Amniotic stem cell (primary cell): ENCODE measurements around the gene KMT2A.
"Not testable (repeated sequence)": the region's sequence is repeated elsewhere in the genome, so short reads cannot be mapped to it uniquely, and the experiment has no call there.

Source experiments
- DNase-seq: peaks from one replicate; lab custom pipeline; 2025; lab: John Stamatoyannopoulos, UW

The KMT2A gene

GRCh38 chr11:118435893-118436624 lies at the start of gene KMT2A:
TSS of gene KMT2A (plus strand) at chr11:118436492. CDS start at chr11:118436513, 21 bp downstream.
- DNase-seq: peak; percentile 92

- no peak for DNase-seq
These were observed 40.2 kb upstream of the KMT2A start for GRCh38 chr11:118396097-118396501.

GRCh38 chr11:118397448-118397847 lies 38.8 kb upstream of the KMT2A start:
- no peak for DNase-seq

- DNase-seq: no peak
These were observed 37.3 kb upstream of the KMT2A start for GRCh38 chr11:118398791-118399559.

- peak; percentile 83 for DNase-seq
These were observed 35.0 kb upstream of the KMT2A start, which contains the start of gene ATP5MG for GRCh38 chr11:118401151-118401879. TSS of gene ATP5MG (plus strand) at chr11:118401606. CDS start at chr11:118401666, 60 bp downstream.

- peak; percentile 68 for DNase-seq
These were observed 34.3 kb upstream of the KMT2A start for GRCh38 chr11:118401880-118402590.

GRCh38 chr11:118402594-118402993 lies 33.7 kb upstream of the KMT2A start:
- not testable (repeated sequence) for DNase-seq

- no peak for DNase-seq
These were observed 29.6 kb upstream of the KMT2A start for GRCh38 chr11:118406599-118407166.

- DNase-seq: no peak
These were observed 26.1 kb upstream of the KMT2A start for GRCh38 chr11:118410055-118410745.

GRCh38 chr11:118411530-118411929 lies 24.8 kb upstream of the KMT2A start:
- DNase-seq: no peak

- no peak for DNase-seq
These were observed 23.4 kb upstream of the KMT2A start for GRCh38 chr11:118412921-118413320.

GRCh38 chr11:118415062-118415738 lies 21.1 kb upstream of the KMT2A start:
- no peak for DNase-seq

GRCh38 chr11:118415739-118416068 lies 20.6 kb upstream of the KMT2A start:
- DNase-seq: peak; percentile 90

- DNase-seq: not testable (repeated sequence)
These were observed 19.4 kb upstream of the KMT2A start for GRCh38 chr11:118416900-118417299.

- DNase-seq: no peak
These were observed 18.5 kb upstream of the KMT2A start for GRCh38 chr11:118417801-118418200.

GRCh38 chr11:118418766-118419165 lies 17.5 kb upstream of the KMT2A start:
- DNase-seq: no peak

GRCh38 chr11:118427707-118428106 lies 8.6 kb upstream of the KMT2A start:
- no peak for DNase-seq

GRCh38 chr11:118430956-118431355 lies 5.3 kb upstream of the KMT2A start:
- DNase-seq: no peak

GRCh38 chr11:118434123-118434552 lies 2.2 kb upstream of the KMT2A start:
- DNase-seq: no peak

- DNase-seq: no peak
These were observed 1.6 kb upstream of the KMT2A start for GRCh38 chr11:118434553-118435289.
